NCI-H1436 treated with DMSO at 0.1 percent for 48 hours (cell line): ENCODE measurements around the gene OLAH.

Source experiments
- DNase-seq: peaks from one replicate; lab custom pipeline; 2025; lab: John Stamatoyannopoulos, UW

Gene OLAH

DNA sequence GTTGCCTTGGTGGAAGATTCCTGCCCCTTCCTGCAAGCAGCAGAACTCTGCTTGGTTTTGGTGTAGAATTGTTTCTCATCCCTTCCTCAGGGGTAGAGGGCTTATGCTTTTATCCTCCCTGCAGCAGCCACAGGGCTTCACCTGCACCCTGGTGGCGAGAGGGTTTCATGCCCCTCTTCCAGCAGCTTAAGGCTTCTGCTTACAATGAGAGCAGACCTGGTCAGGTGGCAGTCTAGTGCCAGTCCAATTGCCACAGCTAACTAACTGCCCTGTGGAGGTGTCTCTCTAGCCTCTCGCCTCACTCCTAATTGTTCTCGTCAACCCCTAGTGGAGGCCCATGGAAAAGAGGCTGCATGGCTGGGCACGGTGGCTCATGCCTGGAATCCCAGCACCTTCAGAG lies 25.5 kb downstream of the OLAH start:
- DNase-seq, result no peak

DNA sequence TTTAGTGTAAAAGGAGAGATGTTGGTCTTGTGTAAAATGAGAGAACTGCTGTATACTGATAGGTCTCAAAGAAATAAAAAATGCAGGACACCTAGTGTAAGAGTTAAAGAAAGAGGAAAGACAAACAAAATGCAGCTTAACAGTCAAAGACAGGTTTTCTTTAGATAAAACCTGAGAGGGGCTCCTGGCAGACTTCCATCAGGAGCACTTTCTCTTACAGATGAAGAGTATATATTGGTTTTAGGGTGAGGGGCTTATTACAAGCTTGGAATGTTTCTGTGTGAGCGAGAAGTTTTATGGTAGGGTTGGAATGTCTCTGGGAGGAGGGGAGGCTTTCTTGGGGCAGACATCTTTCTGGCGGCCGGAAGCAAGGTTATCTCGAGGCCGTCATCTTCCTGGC lies 28.6 kb downstream of the OLAH start:
- no peak for DNase-seq

DNA sequence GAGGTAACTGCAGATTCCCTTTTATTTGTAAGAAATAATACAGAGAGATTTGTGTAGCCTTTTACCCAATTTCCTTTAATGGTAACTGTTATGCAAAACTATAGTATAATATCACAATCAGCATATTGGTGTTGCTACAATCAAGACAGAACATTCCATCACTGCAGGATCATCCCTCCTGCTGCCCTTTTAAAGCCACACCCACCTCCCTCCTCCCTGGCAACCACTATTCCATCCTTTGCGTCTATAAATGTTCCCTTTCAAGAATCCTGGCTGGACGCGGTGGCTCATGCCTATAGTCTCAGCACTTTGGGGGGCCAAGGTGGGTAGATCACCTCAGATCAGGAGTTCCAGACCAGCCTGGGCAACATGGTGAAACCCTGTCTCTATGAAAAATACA lies 31.7 kb downstream of the OLAH start:
- DNase-seq, result no peak

DNA sequence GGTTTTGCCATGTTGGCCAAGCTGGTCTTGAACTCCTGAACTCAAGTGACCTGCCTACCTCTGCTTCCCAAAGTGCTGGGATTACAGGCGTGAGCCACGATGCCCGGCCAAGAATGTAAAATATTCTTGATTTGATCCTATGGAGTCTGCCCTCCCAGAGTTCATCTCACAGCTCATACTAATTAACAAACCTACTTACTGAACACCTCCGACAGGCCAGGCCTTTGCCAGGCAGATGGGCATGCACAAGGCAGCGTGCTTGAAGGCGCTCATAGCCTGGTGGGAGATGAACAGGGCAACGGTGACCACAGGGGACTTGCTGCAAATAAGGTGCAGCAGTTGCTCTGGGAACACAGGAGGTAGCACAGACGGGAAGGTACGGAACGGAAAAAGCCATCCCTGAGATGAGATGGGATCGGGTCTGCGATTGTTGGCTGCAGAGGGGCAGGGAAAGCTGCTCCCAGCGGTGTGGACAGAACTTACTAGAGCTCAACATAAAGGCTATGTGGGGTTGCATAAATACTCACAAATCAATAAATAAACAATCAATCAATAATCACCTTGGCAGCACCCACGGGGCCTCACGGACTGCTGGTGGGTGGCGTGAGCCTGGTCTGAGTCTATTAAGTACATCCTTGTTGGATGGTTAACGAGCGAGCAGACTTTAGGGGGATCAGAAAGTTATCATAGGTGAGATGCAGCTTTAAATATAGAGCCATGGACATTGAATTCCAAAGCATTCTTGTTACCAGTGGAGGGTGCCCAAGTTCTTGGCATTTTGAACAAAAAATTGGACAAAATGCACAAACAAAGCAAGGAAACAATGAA lies 40.1 kb downstream of the OLAH start:
- DNase-seq, result no peak

DNA sequence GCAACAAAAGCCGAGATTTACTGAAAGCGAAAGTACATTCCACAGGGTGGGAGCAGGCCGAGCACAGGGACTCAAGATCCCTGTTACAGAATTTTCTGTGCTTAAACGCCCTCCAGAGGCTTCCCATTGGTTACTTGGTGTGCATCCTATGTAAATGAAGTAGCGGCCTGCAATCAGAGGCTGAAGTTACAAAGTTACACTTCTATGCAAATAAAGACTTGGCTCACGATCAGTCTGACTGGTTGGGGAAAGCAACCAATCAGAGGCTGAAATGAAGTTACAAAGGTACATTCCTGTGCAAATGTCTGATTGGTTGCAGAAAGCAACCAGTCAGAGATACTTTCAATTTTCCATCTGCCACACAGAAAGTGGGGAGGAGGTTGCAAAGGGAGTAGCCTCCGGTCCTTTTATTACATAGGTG lies 40.8 kb downstream of the OLAH start:
- DNase-seq, result peak; percentile 63

DNA sequence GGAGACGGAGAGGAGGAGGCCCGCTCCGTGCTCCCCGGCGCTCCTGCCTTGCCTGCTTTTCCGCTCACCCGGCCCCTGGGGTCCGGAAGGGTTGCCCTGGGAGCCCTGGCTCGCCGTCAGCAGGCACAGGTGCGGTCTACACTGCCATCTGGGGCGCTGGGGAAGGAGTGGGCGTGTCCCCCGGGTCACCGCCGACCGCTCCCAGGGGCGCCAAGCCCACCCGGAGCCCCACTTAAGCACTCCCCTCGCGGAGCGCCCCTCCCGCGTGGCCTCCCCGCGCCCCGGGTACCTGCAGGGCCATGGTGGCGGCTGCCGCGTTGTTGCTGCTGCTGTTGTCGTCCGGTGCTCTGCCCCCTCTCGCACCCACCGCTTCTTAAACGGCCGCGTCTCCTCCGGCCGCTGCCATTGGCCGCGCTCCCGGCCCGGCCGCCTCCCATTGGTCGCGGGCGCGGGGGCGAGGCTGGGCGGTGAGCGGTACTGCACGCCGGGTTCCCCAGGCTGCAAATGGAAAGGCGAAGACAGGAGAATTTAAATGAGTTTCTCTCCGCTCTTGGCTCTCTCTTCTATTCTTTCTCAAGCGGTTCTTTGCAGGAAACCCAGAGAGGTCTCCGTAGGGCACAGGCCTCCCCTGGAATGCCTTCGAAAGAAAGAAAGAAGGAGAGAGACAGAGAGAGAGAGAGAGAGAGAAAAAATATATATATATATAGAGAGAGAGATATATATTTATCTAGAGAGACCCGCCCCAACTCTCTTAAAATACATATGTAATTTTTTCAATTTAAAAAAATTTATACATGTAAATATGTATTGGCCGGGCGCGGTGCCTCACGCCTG lies 44.9 kb downstream of the OLAH start, which contains the start of gene ACBD7:
Gene ACBD7 (minus strand): TSS at position 349 of the 834 bp plus-strand sequence. CDS start 48 bp downstream, at position 301.
- peak; percentile 56 for DNase-seq

DNA sequence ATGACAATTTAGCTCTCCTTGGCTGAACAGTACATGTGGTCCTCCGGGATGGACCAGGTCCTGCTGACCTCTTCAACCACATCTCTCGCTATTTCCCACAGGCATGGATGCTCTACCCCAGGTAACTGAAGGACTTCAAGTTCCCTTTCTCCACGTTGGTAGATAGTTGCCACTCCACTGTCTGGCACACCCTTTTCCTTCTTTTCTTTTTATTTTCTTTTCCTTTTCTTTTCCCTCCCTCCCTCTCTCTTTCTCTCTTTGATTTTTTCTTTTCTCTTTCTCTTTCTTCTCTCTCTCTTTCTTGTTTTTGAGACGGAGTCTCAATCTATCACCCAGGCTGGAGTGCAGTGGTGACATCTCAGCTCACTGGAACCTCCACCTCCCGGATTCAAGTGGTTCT lies 47.7 kb downstream of the OLAH start:
- no peak for DNase-seq

DNA sequence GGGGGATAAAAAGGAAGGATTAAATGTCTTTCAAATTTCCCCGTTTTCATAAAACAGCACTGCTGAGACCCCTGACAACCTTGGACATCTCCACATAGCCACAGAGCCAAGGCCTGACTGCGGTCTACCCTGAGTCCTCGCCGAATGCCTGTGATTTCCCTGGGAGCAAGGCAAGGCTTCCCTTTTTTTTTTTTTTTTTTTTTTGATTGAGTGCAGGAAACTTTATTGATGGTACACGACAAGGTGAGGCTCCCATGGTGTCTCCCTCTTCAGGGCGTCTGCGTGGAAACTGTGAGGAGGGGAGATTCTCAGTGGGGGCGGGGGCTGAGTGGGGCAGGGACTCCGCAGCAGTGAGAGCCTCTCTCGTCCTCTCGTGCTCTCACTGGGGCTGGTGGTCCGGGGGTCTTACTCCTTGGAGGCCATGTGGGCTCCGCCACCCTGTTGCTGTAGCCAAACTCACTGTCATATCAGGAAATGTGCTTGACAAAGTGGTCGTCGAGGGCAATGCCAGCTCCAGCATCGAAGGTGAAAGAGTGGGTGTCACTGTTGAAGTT lies 49.2 kb downstream of the OLAH start:
- DNase-seq, result no peak

DNA sequence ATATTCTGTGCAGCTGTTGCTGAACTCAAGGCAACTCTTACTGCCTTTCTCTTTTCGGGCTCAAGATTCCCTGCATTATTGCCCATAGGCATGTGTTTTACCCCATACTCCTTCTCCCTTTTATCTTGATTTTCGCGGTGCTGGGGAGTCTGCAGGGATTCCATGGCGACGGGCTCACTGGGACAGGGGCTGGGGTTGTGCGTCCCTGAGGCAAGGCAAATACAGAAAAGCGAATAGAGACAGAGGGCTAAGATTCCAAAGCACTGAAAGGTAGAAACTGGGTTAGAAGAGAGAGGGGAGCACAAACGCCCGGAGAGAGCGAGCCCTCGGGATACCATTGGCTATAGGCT lies 52.9 kb downstream of the OLAH start:
- no peak for DNase-seq

DNA sequence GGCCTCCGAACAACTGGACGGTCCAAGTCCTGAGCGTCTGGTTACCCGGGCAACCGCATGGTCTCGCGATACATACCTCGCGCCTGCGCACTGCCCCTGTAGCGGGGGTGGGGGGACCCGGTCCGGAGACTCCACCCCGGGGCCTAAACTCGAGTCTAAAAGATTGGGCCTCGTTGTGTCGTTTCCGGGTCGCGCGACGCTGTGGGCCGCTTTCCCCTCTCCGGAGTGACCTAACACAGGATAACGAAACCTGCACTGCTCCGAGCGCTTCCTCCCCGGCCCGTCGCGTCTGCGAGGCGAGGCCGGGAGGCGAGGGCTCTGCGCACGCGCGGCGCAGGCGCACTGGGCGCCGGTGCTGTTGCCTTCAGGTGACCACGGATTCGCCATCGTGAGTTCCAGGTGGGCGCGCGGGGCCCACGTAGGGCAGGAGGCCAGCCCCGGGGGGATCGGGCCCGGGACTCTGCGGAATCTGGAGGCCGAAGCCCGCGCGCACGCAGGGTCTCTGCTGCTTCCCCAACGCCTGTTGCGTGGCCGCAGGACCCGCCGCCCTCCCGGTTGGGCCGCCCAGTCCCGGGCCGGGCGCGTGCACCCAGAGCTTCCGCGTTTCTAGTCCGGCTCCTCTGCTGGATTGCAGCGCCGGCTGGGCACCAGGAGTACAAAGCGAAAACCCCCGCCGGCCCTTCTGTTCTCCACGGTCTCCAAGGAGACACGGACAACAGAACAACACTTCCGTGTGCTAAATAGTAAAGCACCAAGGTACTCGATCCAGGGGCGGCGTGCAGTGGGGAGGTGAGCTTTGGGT lies 53.5 kb downstream of the OLAH start, which contains the start of gene RPP38:
Gene RPP38 (plus strand): TSS at position 345 of the 802 bp plus-strand sequence. CDS start 5,960 bp downstream, outside the sequence.
- DNase-seq, result peak; percentile 57

DNA sequence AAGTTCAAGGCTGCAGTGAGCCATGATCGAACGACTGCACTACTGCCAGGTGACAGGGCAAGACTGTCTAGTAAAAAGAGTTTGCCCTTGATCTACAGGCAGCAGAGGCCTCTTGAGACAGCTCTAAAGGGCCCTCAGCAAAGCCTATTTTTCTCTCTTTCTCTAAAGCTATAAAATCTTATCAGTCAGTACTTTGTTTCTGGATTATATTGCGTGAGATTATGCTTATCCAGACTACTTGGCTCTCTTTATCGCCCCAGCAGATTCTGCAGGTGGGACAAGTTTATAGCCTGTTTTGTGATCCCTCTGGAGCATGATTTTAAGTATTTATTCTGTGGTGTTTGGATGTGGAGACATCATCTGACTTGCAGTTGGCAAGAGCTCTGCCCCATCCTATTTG lies 56.1 kb downstream of the OLAH start:
- no peak for DNase-seq

DNA sequence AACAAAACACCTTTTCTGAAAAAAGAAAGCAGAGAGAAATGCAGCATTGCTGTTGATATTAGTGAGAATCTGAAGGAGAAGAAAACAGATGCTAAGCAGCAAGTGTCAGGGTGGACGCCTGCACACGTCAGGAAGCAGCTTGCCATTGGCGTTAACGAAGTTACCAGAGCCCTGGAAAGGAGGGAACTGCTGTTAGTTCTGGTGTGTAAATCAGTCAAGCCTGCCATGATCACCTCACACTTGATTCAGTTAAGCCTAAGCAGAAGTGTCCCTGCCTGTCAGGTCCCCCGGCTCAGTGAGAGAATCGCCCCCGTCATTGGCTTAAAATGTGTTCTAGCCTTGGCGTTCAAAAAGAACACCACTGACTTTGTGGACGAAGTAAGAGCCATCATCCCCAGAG lies 59.8 kb downstream of the OLAH start:
- no peak for DNase-seq

DNA sequence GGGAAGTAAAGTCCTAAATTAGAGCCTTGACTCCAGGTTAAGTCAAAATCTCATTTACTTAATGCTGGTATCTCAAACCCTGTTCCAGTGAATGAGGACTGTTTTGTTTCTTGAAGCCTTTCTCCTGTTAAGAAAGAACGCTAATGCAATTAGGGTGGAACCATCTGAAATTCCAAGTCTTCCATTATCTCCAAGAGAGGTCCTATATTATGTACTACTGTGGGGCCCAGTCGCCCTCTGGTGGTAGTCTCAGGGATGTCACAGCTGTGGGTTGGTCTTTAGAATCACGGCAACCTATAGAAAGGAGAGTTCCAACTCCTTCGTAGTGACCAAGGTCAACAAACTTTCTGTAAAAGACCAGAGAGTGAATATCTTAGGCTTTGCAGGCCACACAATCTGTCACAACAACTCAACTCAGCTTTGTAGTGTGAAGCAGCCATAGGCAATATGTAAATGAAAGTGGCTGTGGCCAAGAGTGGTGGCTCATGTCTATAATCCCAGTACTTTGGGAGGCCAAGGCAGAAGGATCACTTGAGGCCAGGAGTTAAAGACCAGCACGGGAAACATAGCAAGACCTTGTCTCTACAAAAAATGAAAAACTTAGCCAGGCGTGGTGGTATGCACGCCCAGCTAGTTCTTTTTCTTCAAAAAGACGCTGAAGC lies 62.7 kb downstream of the OLAH start:
- DNase-seq, result no peak

DNA sequence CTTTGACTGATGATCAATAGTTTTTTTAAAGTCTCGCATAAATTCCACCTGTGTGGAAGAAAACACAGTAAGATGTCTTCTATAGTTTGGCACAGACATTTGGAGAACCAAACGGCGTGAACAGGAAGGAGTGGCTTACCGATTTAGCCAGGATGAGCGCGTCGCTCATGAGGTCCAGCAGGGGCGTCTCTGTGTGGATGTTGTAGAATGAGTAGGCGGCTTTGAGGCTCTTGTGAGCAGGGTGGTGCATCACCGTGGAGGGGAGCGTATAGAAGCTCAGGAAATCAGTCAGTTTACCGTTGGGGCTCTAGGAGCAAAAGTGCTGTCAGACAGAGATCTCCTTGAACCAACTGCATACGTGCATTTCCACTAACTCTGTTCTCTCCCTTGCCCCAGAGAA lies 68.9 kb downstream of the OLAH start:
- DNase-seq, result no peak

DNA sequence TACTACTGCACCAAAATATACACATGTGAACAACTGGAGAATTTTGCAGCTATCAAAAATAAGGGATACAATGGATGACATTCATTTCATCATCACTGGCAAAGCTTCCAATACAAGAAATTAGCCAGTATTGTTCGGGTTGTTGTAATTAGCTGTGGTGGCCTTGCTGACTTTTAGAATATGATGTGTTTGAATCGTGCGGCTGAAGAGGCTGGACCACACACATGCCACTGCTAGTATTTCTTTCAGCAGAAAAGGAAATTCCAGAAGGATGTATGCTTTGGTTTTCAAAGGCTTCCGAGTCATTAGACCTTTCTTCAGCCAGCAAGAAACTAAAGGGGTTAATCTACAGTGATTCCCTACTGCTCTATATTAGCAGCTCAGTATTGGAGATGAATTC lies 70.0 kb downstream of the OLAH start:
- no peak for DNase-seq

DNA sequence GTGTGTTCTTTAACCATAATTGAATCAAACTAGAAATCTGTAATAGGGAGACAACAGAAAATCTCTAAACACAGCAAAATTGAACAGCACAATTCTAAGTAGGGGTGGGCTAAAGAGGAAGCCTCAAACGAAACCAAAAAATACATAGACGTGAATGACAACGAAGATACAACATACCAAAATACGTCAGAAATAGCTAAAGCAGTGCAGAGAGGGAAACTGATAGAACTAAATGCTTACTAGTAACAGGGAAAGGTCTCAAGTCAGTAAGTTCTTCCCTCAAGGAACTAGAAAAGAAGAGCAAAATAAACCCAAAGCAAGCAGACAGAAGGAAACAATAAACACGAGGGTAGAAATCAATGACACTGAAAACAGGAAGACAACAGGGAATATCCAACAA lies 72.5 kb downstream of the OLAH start:
- DNase-seq, result no peak

DNA sequence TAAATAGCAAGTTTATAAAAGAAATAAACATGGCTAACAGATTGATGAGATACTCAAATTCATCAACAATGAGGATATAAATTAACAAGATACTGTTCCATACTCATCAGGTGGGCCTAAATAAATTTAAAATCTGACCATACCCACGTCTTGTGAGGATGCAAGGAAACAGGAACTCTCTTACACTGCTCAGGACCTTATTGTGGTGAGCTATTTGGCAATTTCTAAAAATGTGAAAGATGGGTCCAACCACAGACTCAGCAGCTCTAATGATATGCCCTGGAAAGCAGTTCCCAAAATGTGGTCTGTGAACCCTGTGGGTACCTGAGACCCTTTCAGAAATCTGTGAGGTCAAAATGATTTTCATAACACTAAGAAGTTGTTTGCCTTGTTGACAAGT lies 74.9 kb downstream of the OLAH start:
- no peak for DNase-seq

DNA sequence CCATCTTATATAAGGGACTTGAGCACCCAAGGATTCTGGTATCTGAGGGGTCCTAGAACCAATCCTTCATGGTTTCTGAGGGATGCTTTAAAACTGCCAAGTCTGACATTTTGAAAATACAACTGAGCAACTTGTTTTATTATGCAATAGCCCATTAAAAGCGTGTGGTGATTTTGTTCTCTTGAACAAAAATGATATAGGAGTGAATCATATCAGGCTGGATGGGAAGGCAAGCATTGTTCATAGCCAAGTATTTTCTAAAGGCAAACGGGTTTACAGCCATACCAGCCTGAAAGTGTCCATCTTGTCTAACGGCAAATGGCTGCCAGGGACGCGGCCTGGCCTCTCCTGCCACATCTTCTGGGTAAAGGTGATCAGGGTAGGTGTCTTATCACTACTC lies 76.8 kb downstream of the OLAH start:
- no peak for DNase-seq

DNA sequence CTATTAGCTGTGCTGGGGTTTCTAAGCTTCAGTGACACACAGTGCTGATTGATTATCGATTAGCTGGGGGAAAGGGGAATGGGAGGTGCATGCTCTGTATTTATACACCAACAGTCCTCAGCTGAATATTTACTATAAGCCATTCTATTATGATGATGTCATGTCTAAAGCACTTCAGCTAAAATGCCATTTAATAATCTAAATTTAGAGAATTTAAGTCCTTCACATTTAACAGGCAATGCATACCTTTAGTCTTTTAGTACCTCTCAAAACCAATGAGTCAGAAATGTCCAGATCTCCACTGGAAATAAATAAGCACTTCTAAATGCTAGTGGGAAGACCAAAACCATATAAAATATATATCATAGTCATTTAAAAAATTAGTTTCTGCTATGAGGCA lies 78.0 kb downstream of the OLAH start:
- DNase-seq, result no peak

DNA sequence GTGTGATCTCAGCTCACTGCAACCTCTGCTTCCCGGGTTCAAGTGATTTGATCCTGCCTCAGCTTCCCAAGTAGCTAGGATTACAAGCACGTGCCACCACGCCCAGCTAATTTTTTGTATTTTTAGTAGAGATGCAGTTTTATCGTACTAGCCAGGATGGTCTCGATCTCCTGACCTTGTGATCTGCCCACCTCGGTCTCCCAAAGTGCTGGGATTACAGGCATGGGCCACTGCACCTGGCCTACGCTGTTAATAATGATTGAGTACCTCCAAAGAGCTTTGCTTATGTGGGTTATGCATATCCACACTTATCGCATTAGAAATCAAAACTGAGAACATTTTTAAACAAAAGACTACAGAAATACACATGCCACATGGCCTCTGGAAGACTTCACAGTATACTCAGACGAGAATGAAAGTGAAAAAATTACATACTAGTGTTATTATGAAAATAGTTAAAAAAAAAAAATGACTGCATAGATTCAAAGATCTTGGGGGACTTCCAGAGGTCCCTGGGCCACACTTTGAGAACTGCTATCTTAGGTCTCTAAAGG lies 78.8 kb downstream of the OLAH start:
- no peak for DNase-seq
